K562 (cell line): ENCODE measurements around the gene BCAR1.

Source experiments
- BRCA1 ChIP-seq, 2 experiments: fragments of 450-650 bp in 1 of 2; sonication (generic) in 1 of 2; formaldehyde crosslinking in 1 of 2; IDR thresholded peaks; 2 replicates each; pipeline versions ENCODE4 v1.5.0 to v1.6.1; 2017 to 2020; ENCODE audit warnings: mild to moderate bottlenecking in 1 of 2, missing genetic modification reagents in 1 of 2
- COPS2 ChIP-seq: fragments of 450-650 bp; conservative IDR thresholded peaks from 2 replicates; pipeline ENCODE4 v1.6.1; 2016; ENCODE audit warnings: mild to moderate bottlenecking, moderate library complexity
- FOXK2 ChIP-seq, 2 experiments: fragments of 450-650 bp; IDR thresholded peaks in 1 of 2; conservative IDR thresholded peaks in 1 of 2; 2 replicates each; pipeline ENCODE4 v1.6.1; 2016; ENCODE audit warnings: low read depth in 2 of 2, mild to moderate bottlenecking in 1 of 2
- POLR2A ChIP-seq: fragments of 450-650 bp; conservative IDR thresholded peaks from 2 replicates; pipeline ENCODE4 v1.6.1; 2016
- POLR2AphosphoS5 ChIP-seq: IDR thresholded peaks from 2 replicates; pipeline ENCODE4 v1.6.1; 2011; ENCODE audit warnings: mild to moderate bottlenecking, low read depth, low read length, moderate library complexity; ENCODE audit not compliant: control insufficient read depth, insufficient read depth
- RAD21 ChIP-seq, 2 experiments: fragments of 250-450 bp in 1 of 2; fragments of 450-650 bp in 1 of 2; sonication (Bioruptor Pico) in 1 of 2; formaldehyde crosslinking in 1 of 2; IDR thresholded peaks in 1 of 2; conservative IDR thresholded peaks in 1 of 2; 2 replicates each; pipeline versions ENCODE4 v1.4.0 to v1.8.0; 2020 to 2022; ENCODE audit warnings: mild to moderate bottlenecking in 2 of 2, moderate library complexity in 1 of 2
- SIN3A ChIP-seq, 2 experiments: fragments of 150-350 bp in 1 of 2; IDR thresholded peaks; 2 replicates each; pipeline ENCODE4 v1.6.1; 2011 to 2016; ENCODE audit warnings: borderline replicate concordance in 2 of 2, low read depth in 2 of 2, low read length in 2 of 2, mild to moderate bottlenecking in 2 of 2, moderate library complexity in 2 of 2; ENCODE audit not compliant: control insufficient read depth in 1 of 2
- SMC3 ChIP-seq: conservative IDR thresholded peaks from 2 replicates; pipeline ENCODE4 v1.6.1; 2011; ENCODE audit warnings: low read depth, low read length, improper control_type of control experiment; ENCODE audit not compliant: insufficient read depth
- ZNF165 ChIP-seq: fragments of 250-450 bp; sonication (Bioruptor Pico); IDR thresholded peaks from 2 replicates; pipeline ENCODE4 v1.4.0; 2020; ENCODE audit warnings: borderline replicate concordance
- TF ChIP-seq, protein P1 (sequence below): conservative IDR thresholded peaks from 2 replicates; pipeline ENCODE4 v1.6.1; 2011; ENCODE audit warnings: low read depth, mild to moderate bottlenecking, low read length; ENCODE audit not compliant: control insufficient read depth
- TF ChIP-seq, protein P2 (sequence below), 3 experiments: IDR thresholded peaks in 2 of 3; conservative IDR thresholded peaks in 1 of 3; 2 replicates each; pipeline ENCODE4 v1.5.1; 2011 to 2012; ENCODE audit warnings: low read length in 3 of 3, mild to moderate bottlenecking in 3 of 3, control low read depth in 2 of 3, improper control_type of control experiment in 1 of 3, inconsistent platforms in 1 of 3, low read depth in 1 of 3, mixed read lengths in 1 of 3, moderate library complexity in 1 of 3; ENCODE audit not compliant: insufficient read depth in 2 of 3
- TF ChIP-seq, protein P3 (sequence below), 2 experiments: fragments of 450-650 bp in 1 of 2; IDR thresholded peaks; 2 replicates each; pipeline ENCODE4 v1.6.1; 2011 to 2017; ENCODE audit warnings: low read depth in 2 of 2, antibody characterized with exemption in 1 of 2, borderline replicate concordance in 1 of 2, low read length in 1 of 2, mild to moderate bottlenecking in 1 of 2, mixed read lengths in 1 of 2; ENCODE audit not compliant: control insufficient read depth in 1 of 2
- TF ChIP-seq, protein P4 (sequence below): fragments of 450-650 bp; IDR thresholded peaks from 2 replicates; pipeline ENCODE4 v1.6.1; 2017; ENCODE audit warnings: mild to moderate bottlenecking, moderate library complexity

DNA sequence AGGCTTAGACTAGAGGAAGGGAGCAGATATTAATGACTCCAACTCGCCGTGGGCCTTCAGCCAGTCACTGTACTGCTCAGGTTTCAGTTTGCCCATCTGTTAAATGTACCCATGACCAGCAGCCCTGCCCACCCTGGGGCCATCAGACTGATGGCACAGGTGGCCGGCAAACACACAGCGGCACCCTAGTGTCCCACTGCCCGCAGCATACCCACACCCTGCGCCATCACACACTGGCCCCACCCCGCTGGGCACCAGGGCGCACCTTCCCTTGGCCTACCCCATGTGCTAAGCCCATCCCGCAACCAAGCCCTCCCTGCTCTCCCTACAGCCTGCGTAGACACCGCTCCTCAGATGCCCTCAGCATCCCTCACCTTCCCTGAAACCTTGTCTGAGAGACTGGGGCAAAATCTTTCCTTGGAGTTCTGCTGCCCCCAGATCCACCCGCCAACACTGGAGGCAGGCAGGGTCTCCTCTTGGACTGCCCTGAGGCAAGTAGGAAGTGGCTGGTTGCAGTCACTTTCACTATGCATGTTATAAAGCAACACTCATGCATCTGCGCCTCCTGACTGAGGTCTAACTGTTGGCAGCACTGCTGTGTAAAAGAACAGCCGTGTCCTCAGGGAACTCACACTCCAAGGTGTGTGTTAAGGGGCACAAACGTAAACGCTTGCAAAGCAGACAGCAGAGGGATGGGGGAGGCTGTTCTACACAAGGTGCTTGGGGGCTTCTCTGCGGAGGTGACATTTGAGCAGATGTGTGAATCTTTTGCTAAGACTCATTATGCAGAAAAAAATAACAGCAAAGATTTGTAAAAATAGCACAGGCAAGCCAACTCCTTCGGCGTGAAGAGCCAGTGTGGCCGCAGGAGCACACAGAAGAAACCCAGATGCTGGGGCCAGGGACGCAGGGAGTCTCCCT, 6.7 kb upstream of the BCAR1 start:
- no peak for TF ChIP-seq POLR2AphosphoS5
- TF ChIP-seq POLR2A: no peak
- TF ChIP-seq, protein P1, sequence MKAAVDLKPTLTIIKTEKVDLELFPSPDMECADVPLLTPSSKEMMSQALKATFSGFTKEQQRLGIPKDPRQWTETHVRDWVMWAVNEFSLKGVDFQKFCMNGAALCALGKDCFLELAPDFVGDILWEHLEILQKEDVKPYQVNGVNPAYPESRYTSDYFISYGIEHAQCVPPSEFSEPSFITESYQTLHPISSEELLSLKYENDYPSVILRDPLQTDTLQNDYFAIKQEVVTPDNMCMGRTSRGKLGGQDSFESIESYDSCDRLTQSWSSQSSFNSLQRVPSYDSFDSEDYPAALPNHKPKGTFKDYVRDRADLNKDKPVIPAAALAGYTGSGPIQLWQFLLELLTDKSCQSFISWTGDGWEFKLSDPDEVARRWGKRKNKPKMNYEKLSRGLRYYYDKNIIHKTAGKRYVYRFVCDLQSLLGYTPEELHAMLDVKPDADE: no peak
- TF ChIP-seq RAD21 (CRISPR knock-in tag; conservative IDR thresholded peaks at IDR 0.05 in 1 of 2, IDR thresholded peaks at IDR 0.05 in 1 of 2): no peak
- TF ChIP-seq, protein P2, sequence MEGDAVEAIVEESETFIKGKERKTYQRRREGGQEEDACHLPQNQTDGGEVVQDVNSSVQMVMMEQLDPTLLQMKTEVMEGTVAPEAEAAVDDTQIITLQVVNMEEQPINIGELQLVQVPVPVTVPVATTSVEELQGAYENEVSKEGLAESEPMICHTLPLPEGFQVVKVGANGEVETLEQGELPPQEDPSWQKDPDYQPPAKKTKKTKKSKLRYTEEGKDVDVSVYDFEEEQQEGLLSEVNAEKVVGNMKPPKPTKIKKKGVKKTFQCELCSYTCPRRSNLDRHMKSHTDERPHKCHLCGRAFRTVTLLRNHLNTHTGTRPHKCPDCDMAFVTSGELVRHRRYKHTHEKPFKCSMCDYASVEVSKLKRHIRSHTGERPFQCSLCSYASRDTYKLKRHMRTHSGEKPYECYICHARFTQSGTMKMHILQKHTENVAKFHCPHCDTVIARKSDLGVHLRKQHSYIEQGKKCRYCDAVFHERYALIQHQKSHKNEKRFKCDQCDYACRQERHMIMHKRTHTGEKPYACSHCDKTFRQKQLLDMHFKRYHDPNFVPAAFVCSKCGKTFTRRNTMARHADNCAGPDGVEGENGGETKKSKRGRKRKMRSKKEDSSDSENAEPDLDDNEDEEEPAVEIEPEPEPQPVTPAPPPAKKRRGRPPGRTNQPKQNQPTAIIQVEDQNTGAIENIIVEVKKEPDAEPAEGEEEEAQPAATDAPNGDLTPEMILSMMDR (IDR thresholded peaks at IDR 0.05 in 2 of 3, conservative IDR thresholded peaks at IDR 0.05 in 1 of 3; ENCODE audit: insufficient read depth in 2 of 3, low read depth in 1 of 3, low read length in 3 of 3): no peak
- no peak for TF ChIP-seq BRCA1 (IDR thresholded peaks at IDR 0.05)
- no peak for TF ChIP-seq BRCA1 (CRISPR knock-in tag; IDR thresholded peaks at IDR 0.05)
- TF ChIP-seq FOXK2 (conservative IDR thresholded peaks at IDR 0.05 in 1 of 2, IDR thresholded peaks at IDR 0.05 in 1 of 2; ENCODE audit: low read depth in 2 of 2): no peak
- TF ChIP-seq, protein P3, sequence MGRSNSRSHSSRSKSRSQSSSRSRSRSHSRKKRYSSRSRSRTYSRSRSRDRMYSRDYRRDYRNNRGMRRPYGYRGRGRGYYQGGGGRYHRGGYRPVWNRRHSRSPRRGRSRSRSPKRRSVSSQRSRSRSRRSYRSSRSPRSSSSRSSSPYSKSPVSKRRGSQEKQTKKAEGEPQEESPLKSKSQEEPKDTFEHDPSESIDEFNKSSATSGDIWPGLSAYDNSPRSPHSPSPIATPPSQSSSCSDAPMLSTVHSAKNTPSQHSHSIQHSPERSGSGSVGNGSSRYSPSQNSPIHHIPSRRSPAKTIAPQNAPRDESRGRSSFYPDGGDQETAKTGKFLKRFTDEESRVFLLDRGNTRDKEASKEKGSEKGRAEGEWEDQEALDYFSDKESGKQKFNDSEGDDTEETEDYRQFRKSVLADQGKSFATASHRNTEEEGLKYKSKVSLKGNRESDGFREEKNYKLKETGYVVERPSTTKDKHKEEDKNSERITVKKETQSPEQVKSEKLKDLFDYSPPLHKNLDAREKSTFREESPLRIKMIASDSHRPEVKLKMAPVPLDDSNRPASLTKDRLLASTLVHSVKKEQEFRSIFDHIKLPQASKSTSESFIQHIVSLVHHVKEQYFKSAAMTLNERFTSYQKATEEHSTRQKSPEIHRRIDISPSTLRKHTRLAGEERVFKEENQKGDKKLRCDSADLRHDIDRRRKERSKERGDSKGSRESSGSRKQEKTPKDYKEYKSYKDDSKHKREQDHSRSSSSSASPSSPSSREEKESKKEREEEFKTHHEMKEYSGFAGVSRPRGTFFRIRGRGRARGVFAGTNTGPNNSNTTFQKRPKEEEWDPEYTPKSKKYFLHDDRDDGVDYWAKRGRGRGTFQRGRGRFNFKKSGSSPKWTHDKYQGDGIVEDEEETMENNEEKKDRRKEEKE (IDR thresholded peaks at IDR 0.05; ENCODE audit: borderline replicate concordance in 1 of 2, control insufficient read depth in 1 of 2, low read depth in 2 of 2, low read length in 1 of 2): no peak
- no peak for TF ChIP-seq COPS2
- TF ChIP-seq ZNF165: no peak
- no peak for TF ChIP-seq SMC3
- TF ChIP-seq, protein P4, sequence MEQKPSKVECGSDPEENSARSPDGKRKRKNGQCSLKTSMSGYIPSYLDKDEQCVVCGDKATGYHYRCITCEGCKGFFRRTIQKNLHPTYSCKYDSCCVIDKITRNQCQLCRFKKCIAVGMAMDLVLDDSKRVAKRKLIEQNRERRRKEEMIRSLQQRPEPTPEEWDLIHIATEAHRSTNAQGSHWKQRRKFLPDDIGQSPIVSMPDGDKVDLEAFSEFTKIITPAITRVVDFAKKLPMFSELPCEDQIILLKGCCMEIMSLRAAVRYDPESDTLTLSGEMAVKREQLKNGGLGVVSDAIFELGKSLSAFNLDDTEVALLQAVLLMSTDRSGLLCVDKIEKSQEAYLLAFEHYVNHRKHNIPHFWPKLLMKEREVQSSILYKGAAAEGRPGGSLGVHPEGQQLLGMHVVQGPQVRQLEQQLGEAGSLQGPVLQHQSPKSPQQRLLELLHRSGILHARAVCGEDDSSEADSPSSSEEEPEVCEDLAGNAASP: no peak
- no peak for TF ChIP-seq SIN3A (IDR thresholded peaks at IDR 0.05; ENCODE audit: borderline replicate concordance in 2 of 2, control insufficient read depth in 1 of 2, low read depth in 2 of 2, low read length in 2 of 2)
